ENCODE measurements around the gene STRA6. TPM values are rescaled to one million over a fixed set of nuclear protein-coding genes. Genes with fewer than 3 reads are reported as not detected.
"Not testable (repeated sequence)": the region's sequence is repeated elsewhere in the genome, so short reads cannot be mapped to it uniquely, and the experiment has no call there.

STRA6 gene
- total RNA-seq, 1 donor from 2014 or later, result not detected

DNA sequence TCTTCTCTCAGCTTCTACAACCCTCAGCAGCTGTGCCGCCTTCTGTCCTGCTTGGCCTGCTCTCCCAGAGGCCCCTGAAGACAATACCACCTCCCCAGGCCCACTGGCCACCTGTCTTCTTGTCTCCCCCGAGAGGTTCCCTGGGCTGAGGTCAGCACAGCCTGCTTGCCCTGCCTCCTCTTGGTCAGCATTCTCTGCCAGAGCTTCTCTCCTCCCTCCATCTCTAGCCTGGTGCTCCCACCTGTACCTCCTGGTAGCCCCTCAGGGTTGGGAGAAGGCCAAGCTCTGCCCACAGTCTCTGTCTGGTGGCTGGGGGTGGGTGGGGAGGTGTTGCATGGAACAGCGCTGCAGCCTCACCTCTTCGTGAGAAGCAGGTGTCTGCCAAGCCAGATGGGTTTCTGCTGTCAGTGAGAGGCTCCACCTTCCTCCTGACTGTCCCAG lies 34.7 kb downstream of the STRA6 start:
- no peak for DNase-seq (ENCODE audit: low spot score)

- DNase-seq (ENCODE audit: low spot score), result no peak
Measured at GRCh38 chr15:74165461-74165860, 37.1 kb downstream of the STRA6 start.

DNA sequence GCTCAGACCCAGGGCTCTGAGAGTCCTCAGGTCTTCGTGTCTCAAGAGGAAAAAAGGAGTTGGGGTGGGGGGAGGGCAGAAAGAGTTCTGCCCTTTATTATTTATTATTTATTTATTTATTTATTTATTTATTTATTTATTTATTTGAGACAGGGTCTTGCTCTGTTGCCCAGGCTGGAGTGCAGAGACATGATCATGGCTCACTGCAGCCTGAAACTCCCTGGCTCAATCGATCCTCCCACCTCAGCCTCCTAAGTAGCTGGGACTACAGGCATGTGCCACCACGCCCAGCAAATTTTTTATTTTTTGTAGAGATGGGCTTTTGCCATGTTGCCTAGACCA lies 40.4 kb downstream of the STRA6 start:
- not testable (repeated sequence) for DNase-seq (ENCODE audit: low spot score)

GRCh38 chr15:74160390-74160789 lies 42.2 kb downstream of the STRA6 start:
- not testable (repeated sequence) for DNase-seq (ENCODE audit: low spot score)

- DNase-seq (ENCODE audit: low spot score), result no peak
Measured at GRCh38 chr15:74159773-74160172, 42.8 kb downstream of the STRA6 start.

DNA sequence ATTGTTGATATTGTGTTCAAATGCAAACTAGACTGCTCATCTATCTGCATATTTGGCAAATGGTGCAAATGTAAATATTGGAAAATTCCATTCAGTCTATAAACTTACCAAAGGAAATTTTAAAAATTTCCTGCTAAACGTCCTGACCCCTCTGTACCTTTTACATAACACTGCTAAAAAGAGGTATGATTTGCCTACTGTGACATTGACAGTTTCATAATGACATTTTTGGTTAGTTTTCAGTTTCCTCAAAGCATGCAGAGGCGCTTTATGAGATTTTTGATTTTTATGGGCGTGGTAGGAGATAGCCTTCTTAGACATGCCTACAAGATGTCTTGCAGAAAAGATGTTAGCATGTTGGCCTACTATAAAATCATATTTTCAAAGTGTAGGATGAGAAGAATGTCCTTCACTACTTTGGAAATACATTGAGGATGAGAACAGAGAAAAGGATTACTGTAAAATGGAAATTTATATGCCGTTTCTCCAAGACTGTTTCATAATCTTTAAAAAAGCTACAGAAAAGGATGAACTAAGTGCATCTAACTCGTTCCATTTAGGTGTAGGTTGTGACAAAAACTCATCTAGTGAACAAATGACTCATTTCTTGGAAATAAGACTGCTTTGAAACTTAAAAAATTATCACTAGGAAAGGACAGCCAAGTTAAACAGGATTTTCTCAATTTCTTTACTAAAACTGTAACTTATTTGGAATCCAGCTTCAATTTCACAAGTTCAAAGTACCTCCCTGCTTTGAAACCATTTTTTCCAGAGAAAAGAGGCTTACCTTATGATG lies 43.5 kb downstream of the STRA6 start:
- DNase-seq (ENCODE audit: low spot score), result no peak

DNA sequence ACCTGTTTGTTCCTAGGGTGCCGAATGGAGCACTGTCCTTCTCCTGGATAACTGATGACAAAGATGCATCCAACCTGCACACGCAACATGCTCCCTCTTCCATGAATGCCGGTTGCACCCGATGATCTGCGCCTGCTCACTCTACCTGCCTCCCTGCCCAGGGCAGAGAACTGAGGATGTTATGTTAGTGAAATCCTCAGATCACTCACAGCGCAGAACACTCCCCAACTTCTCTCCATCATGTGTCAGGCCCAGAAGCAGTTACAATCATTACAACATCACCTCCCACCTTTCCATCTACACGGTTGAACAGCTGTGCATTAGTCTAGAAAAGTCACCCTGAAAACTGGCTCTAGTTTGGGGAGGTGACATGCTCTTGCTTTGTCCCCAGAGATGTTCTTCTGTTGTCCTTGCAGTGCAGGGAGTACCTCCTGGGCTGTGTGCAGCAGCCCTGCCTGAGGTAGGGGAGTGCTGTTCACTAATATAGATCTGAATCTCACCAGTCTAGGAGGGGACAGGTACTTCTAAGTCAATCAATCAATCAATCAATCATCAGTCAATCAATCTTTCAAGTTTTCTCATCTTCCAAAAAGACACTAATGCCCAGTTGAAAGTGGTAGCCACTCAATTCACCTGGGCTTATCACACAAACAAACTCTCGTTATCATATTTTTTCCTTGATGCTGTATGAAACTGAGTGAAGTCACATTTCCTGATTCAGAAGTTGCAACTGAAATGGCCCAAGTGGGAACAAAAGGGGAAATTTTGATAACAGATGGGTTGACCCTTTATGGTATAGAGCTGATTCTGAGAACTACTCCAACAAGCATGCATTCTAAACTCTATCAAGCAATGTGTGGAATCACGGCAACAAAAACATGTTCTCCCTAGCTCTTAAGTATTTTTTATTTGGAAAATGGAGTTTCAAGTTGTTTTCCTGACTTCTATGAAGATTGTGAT lies 44.4 kb downstream of the STRA6 start:
- no peak for DNase-seq (ENCODE audit: low spot score)

DNA sequence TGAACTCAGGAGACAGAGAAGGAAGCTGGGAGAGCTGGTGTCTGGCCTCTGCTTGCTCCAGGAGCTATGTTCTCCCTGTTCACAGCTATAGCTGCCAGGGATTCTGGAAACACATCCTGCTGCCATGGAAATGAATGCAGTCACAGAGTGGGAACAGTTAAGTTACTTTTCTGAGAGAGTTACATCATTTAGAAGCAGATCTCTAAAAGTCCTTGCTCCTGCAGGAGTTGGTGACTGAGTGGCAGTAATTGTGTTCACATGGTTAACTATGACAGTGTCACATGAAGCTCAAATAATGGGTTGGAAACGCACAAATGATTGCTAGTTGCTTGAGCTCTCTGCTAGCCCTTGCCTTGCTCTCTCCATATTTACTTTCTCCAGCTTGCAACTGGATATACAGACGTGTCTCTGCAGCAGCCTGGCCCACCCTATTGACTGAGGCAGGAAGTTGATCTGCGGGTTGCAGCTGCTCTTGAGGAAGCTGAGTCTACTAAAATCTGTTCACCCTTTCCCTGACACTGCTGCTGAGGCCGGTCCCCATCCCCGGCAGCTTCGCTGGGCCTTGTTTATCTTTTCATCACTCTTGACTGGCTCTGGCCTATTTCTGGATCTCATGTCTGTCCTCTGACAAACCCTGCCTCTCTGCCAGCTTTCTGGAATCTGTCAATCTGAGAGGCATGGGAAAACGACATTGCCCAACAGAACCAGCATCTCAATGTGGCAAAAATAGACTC lies 45.7 kb downstream of the STRA6 start:
- DNase-seq (ENCODE audit: low spot score), result no peak

DNA sequence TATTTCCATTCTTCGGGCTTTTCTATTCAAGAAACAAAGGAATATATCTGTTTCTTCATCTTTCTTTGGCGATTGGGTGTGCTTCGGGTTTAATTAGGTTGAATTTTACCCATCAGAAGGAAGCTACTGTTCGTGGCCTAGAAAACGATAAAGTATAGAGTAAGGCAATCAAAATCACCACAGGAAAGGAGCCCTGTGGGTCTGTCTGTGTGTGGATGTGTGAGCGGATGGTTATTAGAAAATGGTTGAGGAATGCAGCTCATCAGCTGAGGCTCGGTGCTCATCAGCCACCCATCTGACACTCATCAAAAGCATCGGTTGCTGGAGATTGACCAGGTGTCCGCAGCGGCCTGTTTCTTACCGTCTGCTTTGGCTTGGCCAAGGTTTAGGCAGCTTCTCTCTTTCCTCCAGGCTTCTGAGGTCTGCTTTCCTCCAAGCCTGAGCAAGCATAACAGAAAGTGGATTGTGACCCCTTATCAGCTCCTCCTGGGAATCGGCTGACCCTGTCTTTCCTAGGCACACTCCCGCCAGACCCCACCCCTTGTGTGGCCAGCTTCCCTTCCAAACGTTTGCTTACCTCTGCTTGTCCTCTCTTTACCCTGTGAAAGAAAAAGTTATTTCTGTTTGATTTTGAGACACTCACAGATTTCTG lies 46.7 kb downstream of the STRA6 start:
- no peak for DNase-seq (ENCODE audit: low spot score)

GRCh38 chr15:74147051-74147450 lies 55.5 kb downstream of the STRA6 start:
- DNase-seq (ENCODE audit: low spot score), result no peak

- DNase-seq (ENCODE audit: low spot score), result no peak
Measured at GRCh38 chr15:74146277-74146800, 56.2 kb downstream of the STRA6 start.

- DNase-seq (ENCODE audit: low spot score), result no peak
Measured at GRCh38 chr15:74144153-74144775, 58.3 kb downstream of the STRA6 start.

DNA sequence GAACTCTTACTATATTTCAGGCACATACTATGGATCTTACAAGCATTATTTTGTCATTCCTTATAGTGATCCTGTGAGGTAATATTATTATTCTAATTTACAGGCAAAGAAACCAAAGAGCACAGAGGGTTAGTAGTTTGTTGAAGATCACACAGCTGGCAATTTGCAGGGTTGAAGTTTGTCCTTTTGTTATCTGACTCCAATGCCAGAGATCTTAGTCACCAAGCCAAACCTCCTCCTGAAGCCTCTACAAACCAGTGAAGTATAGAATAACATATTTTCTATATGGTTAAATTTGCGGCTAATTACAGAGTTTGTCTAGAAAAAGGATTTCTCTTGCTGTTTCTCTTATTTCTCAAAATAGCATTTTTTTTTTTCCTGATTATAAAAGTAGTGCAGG lies 61.0 kb downstream of the STRA6 start:
- no peak for DNase-seq (ENCODE audit: low spot score)

- DNase-seq (ENCODE audit: low spot score), result no peak
Measured at GRCh38 chr15:74138642-74139041, 63.9 kb downstream of the STRA6 start.

GRCh38 chr15:74137537-74137894 lies 65.1 kb downstream of the STRA6 start:
- DNase-seq (ENCODE audit: low spot score), result no peak

GRCh38 chr15:74136814-74137536 lies 65.6 kb downstream of the STRA6 start:
- DNase-seq (ENCODE audit: low spot score), result no peak

- DNase-seq (ENCODE audit: low spot score), result no peak
Measured at GRCh38 chr15:74136540-74136813, 66.1 kb downstream of the STRA6 start.

- no peak for DNase-seq (ENCODE audit: low spot score)
Measured at GRCh38 chr15:74135041-74135565, 67.5 kb downstream of the STRA6 start.

DNA sequence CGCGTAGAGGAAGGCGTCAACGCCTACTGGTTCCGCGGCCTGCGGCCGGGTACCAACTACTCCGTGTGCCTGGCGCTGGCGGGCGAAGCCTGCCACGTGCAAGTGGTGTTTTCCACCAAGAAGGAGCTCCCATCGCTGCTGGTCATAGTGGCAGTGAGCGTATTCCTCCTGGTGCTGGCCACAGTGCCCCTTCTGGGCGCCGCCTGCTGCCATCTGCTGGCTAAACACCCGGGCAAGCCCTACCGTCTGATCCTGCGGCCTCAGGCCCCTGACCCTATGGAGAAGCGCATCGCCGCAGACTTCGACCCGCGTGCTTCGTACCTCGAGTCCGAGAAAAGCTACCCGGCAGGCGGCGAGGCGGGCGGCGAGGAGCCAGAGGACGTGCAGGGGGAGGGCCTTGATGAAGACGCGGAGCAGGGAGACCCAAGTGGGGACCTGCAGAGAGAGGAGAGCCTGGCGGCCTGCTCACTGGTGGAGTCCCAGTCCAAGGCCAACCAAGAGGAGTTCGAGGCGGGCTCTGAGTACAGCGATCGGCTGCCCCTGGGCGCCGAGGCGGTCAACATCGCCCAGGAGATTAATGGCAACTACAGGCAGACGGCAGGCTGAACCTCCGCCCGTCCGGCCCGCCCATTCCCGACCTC lies 68.1 kb downstream of the STRA6 start:
- no peak for DNase-seq (ENCODE audit: low spot score)
